H1 (cell line): Measurements from ENCODE around the gene UBR2. TPM values are rescaled to one million over a fixed set of nuclear protein-coding genes. Genes with fewer than 3 reads are reported as not detected.

Source experiments
- CTCF ChIA-PET: fragments of 300-600 bp; sonication (Branson Sonifier 250); formaldehyde crosslinking; loops from one replicate; lab custom pipeline; 2021; ENCODE audit not compliant: partially characterized antibody; lab: Charles Lee
- POLR2A ChIA-PET: fragments of 300-600 bp; sonication (Branson Sonifier 250); formaldehyde crosslinking; loops from one replicate; lab custom pipeline; 2021; ENCODE audit warnings: inconsistent platforms; ENCODE audit not compliant: partially characterized antibody; lab: Charles Lee
- DNase-seq, 2 experiments: peaks; one replicate each; pipeline versions ENCODE4 v3.0.0 to v3.0.0-alpha.2; 2010 to 2022; ENCODE audit warnings: low spot score in 2 of 2, low read depth in 1 of 2, mixed read lengths in 1 of 2
- FAIRE-seq: peaks from 2 replicates; lab custom pipeline; 2011; peaks lifted over from hg19 to GRCh38; lab: Jason Lieb, UNC
- H2AFZ ChIP-seq: 2 replicates; pipeline ENCODE4 v1.8.1; 2012; ENCODE audit warnings: low read length, inconsistent platforms
- H2AK5ac ChIP-seq: 2 replicates; pipeline ENCODE4 v1.6.1; 2013; ENCODE audit warnings: low read depth, low read length
- H2BK120ac ChIP-seq: replicated peaks from 2 replicates; pipeline ENCODE3; 2013; ENCODE audit warnings: low read depth, low read length, inconsistent platforms
- H2BK12ac ChIP-seq: 2 replicates; pipeline ENCODE4 v1.6.1; 2013; ENCODE audit warnings: low read depth, low read length
- H2BK15ac ChIP-seq: 2 replicates; pipeline ENCODE4 v1.6.1; 2013; ENCODE audit warnings: low read length
- H2BK20ac ChIP-seq: 2 replicates; pipeline ENCODE4 v1.6.1; 2013; ENCODE audit warnings: low read length
- H2BK5ac ChIP-seq: 2 replicates; pipeline ENCODE4 v1.6.1; 2013; ENCODE audit warnings: low read depth, low read length
- H3K14ac ChIP-seq: 2 replicates; pipeline ENCODE4 v1.6.1; 2013; ENCODE audit warnings: inconsistent platforms; ENCODE audit not compliant: insufficient read length
- H3K18ac ChIP-seq: 2 replicates; pipeline ENCODE4 v1.6.1; 2013; ENCODE audit warnings: low read length; ENCODE audit errors: extremely low read depth
- H3K23ac ChIP-seq: 2 replicates; pipeline ENCODE4 v1.6.1; 2013; ENCODE audit warnings: inconsistent platforms; ENCODE audit not compliant: insufficient read length
- H3K23me2 ChIP-seq: 2 replicates; pipeline ENCODE4 v1.6.1; 2013; ENCODE audit warnings: low read depth, low read length
- H3K27ac ChIP-seq: 2 replicates; pipeline ENCODE4 v1.6.1; 2011; ENCODE audit warnings: low read depth, low read length, inconsistent platforms
- H3K27me3 ChIP-seq, 4 experiments: replicated peaks in 1 of 4; 1 replicate in 1 of 4; 2 replicates in 3 of 4; pipeline versions ENCODE4 v1.6.1 to v1.8.1; 2011 to 2013; ENCODE audit warnings: low read length in 3 of 4, mild to moderate bottlenecking in 3 of 4, inconsistent platforms in 2 of 4, mixed read lengths in 2 of 4, moderate library complexity in 1 of 4; ENCODE audit not compliant: control insufficient read depth in 3 of 4, insufficient read depth in 3 of 4; ENCODE audit errors: extremely low read depth in 1 of 4
- H3K36me3 ChIP-seq, 4 experiments: 2 replicates each; pipeline versions ENCODE4 v1.6.1 to v1.8.1; 2011 to 2013; ENCODE audit warnings: mild to moderate bottlenecking in 4 of 4, low read length in 3 of 4, moderate library complexity in 2 of 4, control low read depth in 1 of 4, inconsistent platforms in 1 of 4; ENCODE audit not compliant: insufficient read depth in 4 of 4, control insufficient read depth in 2 of 4
- H3K4ac ChIP-seq: replicated peaks from 2 replicates; pipeline ENCODE3; 2013; ENCODE audit warnings: low read length, low read depth, mixed read lengths, inconsistent platforms; ENCODE audit not compliant: insufficient read length
- H3K4me1 ChIP-seq, 4 experiments: replicated peaks in 1 of 4; 1 replicate in 1 of 4; 2 replicates in 3 of 4; pipeline versions ENCODE4 v1.6.1 to v1.8.1; 2011 to 2013; ENCODE audit warnings: low read length in 3 of 4, inconsistent platforms in 2 of 4, mixed read lengths in 1 of 4; ENCODE audit not compliant: insufficient read depth in 4 of 4, control insufficient read depth in 3 of 4
- H3K4me2 ChIP-seq, 2 experiments: 2 replicates each; pipeline versions ENCODE4 v1.6.1 to v1.8.1; 2011 to 2013; ENCODE audit warnings: low read depth in 2 of 2, low read length in 2 of 2, control low read depth in 1 of 2, inconsistent platforms in 1 of 2, mild to moderate bottlenecking in 1 of 2; ENCODE audit not compliant: insufficient read depth in 1 of 2
- H3K4me3 ChIP-seq, 4 experiments: fragments of 200-600, 300-600 bp in 1 of 4; sonication (generic), shearing (Covaris generic), sonication (Bioruptor Twin) in 1 of 4; 2 replicates each; pipeline versions ENCODE4 v1.5.1 to v1.8.1; 2011 to 2016; ENCODE audit warnings: low read length in 4 of 4, low read depth in 3 of 4, control low read depth in 2 of 4, inconsistent platforms in 2 of 4, mild to moderate bottlenecking in 2 of 4, mixed read lengths in 1 of 4, moderate library complexity in 1 of 4; ENCODE audit not compliant: insufficient read depth in 2 of 4; ENCODE audit errors: extremely low read depth in 1 of 4
- H3K56ac ChIP-seq: replicated peaks from 2 replicates; pipeline ENCODE3; 2013; ENCODE audit warnings: low read depth, mild to moderate bottlenecking, mixed read lengths, low read length, inconsistent platforms; ENCODE audit not compliant: insufficient read length
- H3K79me1 ChIP-seq: 2 replicates; pipeline ENCODE4 v1.6.1; 2013; ENCODE audit warnings: low read depth, low read length, control low read depth
- H3K79me2 ChIP-seq, 2 experiments: 2 replicates each; pipeline versions ENCODE4 v1.6.1 to v1.8.1; 2012 to 2013; ENCODE audit warnings: low read length in 2 of 2, mild to moderate bottlenecking in 2 of 2, inconsistent platforms in 1 of 2; ENCODE audit not compliant: insufficient read depth in 2 of 2, control insufficient read depth in 1 of 2
- H3K9ac ChIP-seq, 4 experiments: replicated peaks in 1 of 4; 1 replicate in 1 of 4; 2 replicates in 3 of 4; pipeline versions ENCODE4 v1.6.1 to v1.8.1; 2011 to 2013; ENCODE audit warnings: low read depth in 3 of 4, low read length in 3 of 4, control low read depth in 2 of 4, mild to moderate bottlenecking in 2 of 4, moderate library complexity in 2 of 4, inconsistent platforms in 1 of 4; ENCODE audit errors: extremely low read depth in 1 of 4
- H3K9me3 ChIP-seq, 2 experiments: 2 replicates each; pipeline versions ENCODE4 v1.6.1 to v1.8.1; 2012 to 2013; ENCODE audit warnings: mild to moderate bottlenecking in 2 of 2, moderate library complexity in 2 of 2, control low read depth in 1 of 2, inconsistent platforms in 1 of 2, low read depth in 1 of 2, low read length in 1 of 2, mixed read lengths in 1 of 2; ENCODE audit not compliant: insufficient read depth in 2 of 2
- H4K20me1 ChIP-seq, 2 experiments: replicated peaks in 1 of 2; 2 replicates each; pipeline versions ENCODE3 to v1.8.1; 2011 to 2013; ENCODE audit warnings: inconsistent platforms in 2 of 2, low read length in 2 of 2, mild to moderate bottlenecking in 1 of 2; ENCODE audit not compliant: insufficient read depth in 2 of 2, control insufficient read depth in 1 of 2
- H4K5ac ChIP-seq: 2 replicates; pipeline ENCODE4 v1.6.1; 2013; ENCODE audit warnings: low read length, low read depth, mixed read lengths, inconsistent platforms; ENCODE audit not compliant: insufficient read length
- H4K8ac ChIP-seq: 2 replicates; pipeline ENCODE4 v1.8.0; 2013; ENCODE audit warnings: mild to moderate bottlenecking, moderate library complexity, low read length, inconsistent platforms; ENCODE audit not compliant: insufficient read depth; ENCODE audit errors: extremely low read depth
- H4K91ac ChIP-seq: replicated peaks from 2 replicates; pipeline ENCODE3; 2013; ENCODE audit warnings: low read length, mixed read lengths, inconsistent platforms; ENCODE audit not compliant: insufficient read length
- ATF2 ChIP-seq: IDR thresholded peaks from 2 replicates; pipeline ENCODE4 v1.6.1; 2012; ENCODE audit warnings: low read length, inconsistent platforms
- CEBPB ChIP-seq: IDR thresholded peaks from 2 replicates; pipeline ENCODE4 v1.6.1; 2012; ENCODE audit warnings: low read depth, low read length
- E2F6 ChIP-seq: IDR thresholded peaks from 2 replicates; pipeline ENCODE4 v1.6.1; 2012; ENCODE audit warnings: inconsistent platforms
- EZH2 ChIP-seq: fragments of 200-600 bp; sonication (generic); IDR thresholded peaks from 2 replicates; pipeline ENCODE4 v1.7.1; 2012; ENCODE audit warnings: low read depth, mild to moderate bottlenecking, moderate library complexity, low read length, inconsistent platforms; ENCODE audit not compliant: severe bottlenecking
- HDAC6 ChIP-seq: IDR thresholded peaks from one replicate; pipeline ENCODE4 v1.7.1; 2012; ENCODE audit warnings: low read depth, mild to moderate bottlenecking, inconsistent platforms, low read length, moderate library complexity
- KDM1A ChIP-seq: fragments of 200-600, 300-600 bp; sonication (generic); IDR thresholded peaks from 2 replicates; pipeline ENCODE4 v1.7.1; 2016; ENCODE audit warnings: mild to moderate bottlenecking, low read length, borderline replicate concordance
- KDM4A ChIP-seq: IDR thresholded peaks from one replicate; pipeline ENCODE4 v1.7.1; 2012; ENCODE audit warnings: low read depth, mild to moderate bottlenecking, moderate library complexity, low read length, inconsistent platforms; ENCODE audit not compliant: severe bottlenecking
- PHF8 ChIP-seq: fragments of 200-600 bp; sonication (generic); conservative IDR thresholded peaks from 2 replicates; pipeline ENCODE4 v1.7.1; 2012; ENCODE audit warnings: low read depth, mild to moderate bottlenecking, inconsistent platforms, low read length, moderate library complexity
- SRF ChIP-seq: IDR thresholded peaks from 2 replicates; pipeline ENCODE4 v1.6.1; 2011; ENCODE audit warnings: mild to moderate bottlenecking, low read depth, low read length, moderate library complexity
- TAF7 ChIP-seq: optimal IDR thresholded peaks from 2 replicates; pipeline ENCODE3; 2011; ENCODE audit warnings: low read depth, mild to moderate bottlenecking, inconsistent platforms, low read length, moderate library complexity, borderline replicate concordance
- TCF12 ChIP-seq: IDR thresholded peaks from 2 replicates; pipeline ENCODE4 v1.6.1; 2011; ENCODE audit warnings: low read depth, mild to moderate bottlenecking, low read length
- WGBS, 2 experiments: shearing (Covaris generic) in 1 of 2; methylation state at CpG; one replicate each; pipeline versions ENCODE4 v1.1.6 to v1.1.7; 2013 to 2015; ENCODE audit warnings: low lambda C conversion rate in 2 of 2, mixed read lengths in 2 of 2, inconsistent platforms in 1 of 2, low coverage in 1 of 2, missing lambda C conversion rate in 1 of 2; ENCODE audit not compliant: insufficient replicate concordance in 2 of 2, insufficient coverage in 1 of 2, insufficient read length in 1 of 2; ENCODE audit errors: extremely low coverage in 1 of 2, missing lambda C conversion rate in 1 of 2; 5-methylcytosine and 5-hydroxymethylcytosine counted together
- polyA plus RNA-seq, 7 experiments: library from polyadenylated mRNA; depleted of rRNA in 3 of 7; stranded (reverse) in 5 of 7; unstranded in 2 of 7; fragments of >200 nt in 5 of 7; fragments of 200-250 nt in 2 of 7; gene quantifications; 1 replicate in 5 of 7; 2 replicates in 1 of 7; 4 replicates in 1 of 7; pipeline versions ENCODE4 v1.2.1 to v1.2.3, GENCODE V29; 2011 to 2013; ENCODE audit warnings: missing spikeins in 2 of 7, mixed read lengths in 2 of 7
- total RNA-seq: library from RNA; stranded (reverse); fragmentation: NEBNext Ultra II Directional; extraction: Animal tissue kit (Norgen Biotek cat#: 25700); gene quantifications from 2 replicates; pipeline ENCODE4 v1.2.1, GENCODE V29; 2021

Gene UBR2
- total and polyA plus RNA-seq, 2 of the 8 experiments (the other 6 are each of a cell fraction or from before 2014, with no cell fraction given): 6.5 to 19.5 TPM

GRCh38 chr6:42735976-42736375 is 172.1 kb downstream of the UBR2 start:
- no peak overlapping the region for H3K4ac ChIP-seq
- no peaks in the 10 kb centered on the region for H4K20me1 ChIP-seq
- no peak overlapping the region for H3K4me2 ChIP-seq
- H2BK120ac ChIP-seq: no peak overlapping the region
- H4K91ac ChIP-seq: no peak overlapping the region
- H3K56ac ChIP-seq: no peak overlapping the region
- no peak overlapping the region for H3K9ac ChIP-seq
- H3K36me3 ChIP-seq: no peaks in the 10 kb centered on the region
- no peak overlapping the region for H3K14ac ChIP-seq
- H4K8ac ChIP-seq: no peak overlapping the region
- ChIA-PET POLR2A (interaction anchor here (0.6 to 1.4 kb wide), 3 partner anchors 10 to 559 kb away, joined by 3 to 7 read pairs (median 3); partner anchors contain the start of gene TBCC), CTCF (interaction anchor here (2.1 kb wide), 1 partner anchor 10 kb away, joined by 13 read pairs; no protein-coding TSS in a partner anchor)
- H4K5ac ChIP-seq: no peak overlapping the region
- 91% methylated on average over 3 of the region's 3 CpGs; no CpG with 5 or more reads in 1 of the 2 experiments for WGBS, 2 experiments
- H3K79me2 ChIP-seq: no peaks in the 10 kb centered on the region
- no peak overlapping the region for H2BK12ac ChIP-seq
- FAIRE-seq: no peak
- no peak overlapping the region for H2BK15ac ChIP-seq
- H2BK20ac ChIP-seq: no peak overlapping the region
- no peak overlapping the region for H3K4me3 ChIP-seq
- H3K23ac ChIP-seq: no peak overlapping the region
- no peaks in the 10 kb centered on the region for H3K23me2 ChIP-seq
- H3K27me3 ChIP-seq: no peaks in the 10 kb centered on the region
- H2AK5ac ChIP-seq: no peak overlapping the region
- no peak for DNase-seq
- H3K4me1 ChIP-seq: no peaks in the 10 kb centered on the region
- no peak overlapping the region for H2BK5ac ChIP-seq
- H3K79me1 ChIP-seq: no peaks in the 10 kb centered on the region
- H2AFZ ChIP-seq: no peak overlapping the region
- H3K18ac ChIP-seq: no peak overlapping the region
- H3K9me3 ChIP-seq: no peaks in the 10 kb centered on the region
- no peak overlapping the region for H3K27ac ChIP-seq
- TF ChIP-seq EZH2 (no peak), TAF7 (no peak), TCF12 (no peak), CEBPB (no peak), HDAC6 (no peak), KDM4A (no peak), PHF8 (no peak), ATF2 (no peak), E2F6 (no peak), SRF (no peak), KDM1A (no peak)
